Testis (tissue), 3 donors: ENCODE data around the gene NPM1. TPM values are rescaled to one million over a fixed set of nuclear protein-coding genes. Genes with fewer than 3 reads are reported as not detected.

Source experiments
- DNase-seq: peaks from one replicate; pipeline ENCODE4 v3.0.0-alpha.2; 2019
- H3K27ac ChIP-seq, 2 donors: fragments of 200-600 bp; sonication (generic); one replicate each; pipeline ENCODE4 v1.5.1; 2019
- H3K27me3 ChIP-seq: fragments of 200-600 bp; sonication (generic); one replicate; pipeline ENCODE4 v1.5.1; 2019
- H3K36me3 ChIP-seq: fragments of 200-600 bp; sonication (generic); one replicate; pipeline ENCODE4 v1.5.1; 2017; ENCODE audit warnings: low read depth; ENCODE audit errors: missing control alignments
- H3K4me1 ChIP-seq: fragments of 200-600 bp; sonication (generic); one replicate; pipeline ENCODE4 v1.5.1; 2019
- H3K4me3 ChIP-seq, 2 donors: fragments of 200-600 bp; sonication (generic); one replicate each; pipeline ENCODE4 v1.5.1; 2017 to 2019
- H3K9me3 ChIP-seq: fragments of 200-600 bp; sonication (generic); one replicate; pipeline ENCODE4 v1.5.1; 2017
- CTCF ChIP-seq, 3 experiments: fragments of 450-650 bp in 2 of 3; fragments of 200-600 bp in 1 of 3; sonication (generic) in 1 of 3; IDR thresholded peaks; one replicate each; pipeline ENCODE4 v1.5.1; 2016 to 2019; ENCODE audit warnings: antibody characterized with exemption in 3 of 3, mild to moderate bottlenecking in 2 of 3, moderate library complexity in 1 of 3
- POLR2A ChIP-seq: fragments of 450-650 bp; IDR thresholded peaks from one replicate; pipeline ENCODE4 v1.6.1; 2017; ENCODE audit warnings: antibody characterized with exemption, mild to moderate bottlenecking, moderate library complexity
- WGBS, 2 donors: methylation state at CpG; one replicate each; pipeline ENCODE4 v1.1.5; 2018; 5-methylcytosine and 5-hydroxymethylcytosine counted together
- intact Hi-C: fragments of 100-400 bp; cut with DNase I; formaldehyde crosslinking; loops from one replicate; pipeline ENCODE4 v1.15.1; 2023; ENCODE audit warnings: low total_unique reads
- polyA plus RNA-seq: library from polyadenylated mRNA; stranded (reverse); fragments of 350-450 nt; fragmentation: Illumina TruSeq; extraction: RNeasy Lipid Tissue Mini Kit (QIAGEN cat#74804); gene quantifications from one replicate; pipeline ENCODE4 v1.2.3, GENCODE V29; 2014; ENCODE audit warnings: low read depth, low replicate concordance; ENCODE audit not compliant: insufficient read depth
- total RNA-seq, 2 donors: library from RNA; depleted of rRNA; stranded (reverse); fragments of >200 nt; gene quantifications; one replicate each; pipeline ENCODE4 v1.2.3, GENCODE V29; 2016

NPM1 gene
- total and polyA plus RNA-seq, 3 donors from 2014 or later, result 398 to 835 (median 430) TPM

- Histone ChIP-seq H3K27ac (no peak overlapping the region), H3K9me3 (no peaks in the 10 kb centered on the region), H3K4me1 (no peaks in the 10 kb centered on the region), H3K4me3 (no peak overlapping the region), H3K36me3 (no peaks in the 10 kb centered on the region), H3K27me3 (no peaks in the 10 kb centered on the region)
- intact Hi-C loops, result no loop called here
- no peak for DNase-seq
- 55 to 63% methylated on average over 3 of the region's 3 CpGs for WGBS, 2 donors
- no peak for TF ChIP-seq POLR2A
- no peak for TF ChIP-seq CTCF (IDR thresholded peaks at IDR 0.05)
Measured at GRCh38 chr5:171405615-171406014, 18.0 kb downstream of the NPM1 start.

DNA sequence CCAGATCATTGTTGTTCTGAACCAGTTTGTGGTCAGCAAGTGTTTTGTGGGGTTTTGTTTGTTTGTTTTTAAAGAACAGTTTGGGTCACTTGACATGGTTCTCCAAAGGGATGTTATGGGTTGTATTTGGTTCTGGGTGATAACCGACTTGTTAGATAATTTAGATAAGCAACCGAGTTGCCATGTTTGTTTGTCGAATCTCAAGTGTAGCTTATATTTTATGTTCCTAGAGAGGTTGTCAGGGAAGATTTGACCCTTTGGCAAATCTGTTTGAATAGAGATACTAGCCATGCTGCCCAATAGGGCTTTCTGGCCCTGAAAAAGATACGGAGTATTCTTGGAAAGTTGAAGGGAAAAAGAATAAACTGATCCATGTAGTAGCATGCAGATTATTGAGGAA, 19.6 kb downstream of the NPM1 start:
- Histone ChIP-seq H3K27me3 (no peaks in the 10 kb centered on the region), H3K27ac (no peak overlapping the region), H3K36me3 (no peaks in the 10 kb centered on the region), H3K9me3 (no peaks in the 10 kb centered on the region), H3K4me1 (no peaks in the 10 kb centered on the region), H3K4me3 (no peak overlapping the region)
- no peak for DNase-seq
- no peak for TF ChIP-seq CTCF (IDR thresholded peaks at IDR 0.05)
- TF ChIP-seq POLR2A, result no peak
- WGBS, 2 donors, result 78 to 81% methylated on average over 4 of the region's 4 CpGs
- intact Hi-C loops, result no loop called here

GRCh38 chr5:171409164-171410136, 21.8 kb downstream of the NPM1 start:
- Histone ChIP-seq H3K4me1 (no peaks in the 10 kb centered on the region), H3K27ac (no peak overlapping the region), H3K9me3 (no peaks in the 10 kb centered on the region), H3K27me3 (no peaks in the 10 kb centered on the region), H3K36me3 (no peaks in the 10 kb centered on the region), H3K4me3 (no peak overlapping the region)
- 89 to 92% methylated on average over 8 of the region's 8 CpGs for WGBS, 2 donors
- intact Hi-C loops, result no loop called here
- no peak for DNase-seq
- TF ChIP-seq CTCF (IDR thresholded peaks at IDR 0.05), result no peak
- TF ChIP-seq POLR2A, result no peak

- H3K4me3 ChIP-seq, result no peak overlapping the region
- no peaks in the 10 kb centered on the region for H3K9me3 ChIP-seq
- 32 to 46% methylated on average over 1 of the region's 1 CpG for WGBS, 2 donors
- no peaks in the 10 kb centered on the region for H3K4me1 ChIP-seq
- H3K36me3 ChIP-seq, result no peaks in the 10 kb centered on the region
- H3K27ac ChIP-seq, result no peak overlapping the region
- intact Hi-C loops, result no loop called here
- no peak for DNase-seq
- TF ChIP-seq POLR2A, result no peak
- no peak for TF ChIP-seq CTCF (IDR thresholded peaks at IDR 0.05)
- no peaks in the 10 kb centered on the region for H3K27me3 ChIP-seq
Measured at GRCh38 chr5:171410181-171410580, 22.5 kb downstream of the NPM1 start.
